Central memory CD8-positive, alpha-beta T cell (primary cell): ENCODE measurements around the gene KEAP1.

ENCODE experiments used
- ATAC-seq: fragments of 150-1000 bp; cut with Tn5 transposase; replicated peaks from 2 replicates; pipeline ENCODE4 v1.10.0; 2022; ENCODE audit warnings: mild to moderate bottlenecking, moderate FRiP score, moderate number of reproducible peaks; ENCODE audit not compliant: poor library complexity, severe bottlenecking; ENCODE audit errors: extremely low read depth
- DNase-seq, 2 donors: peaks; one replicate each; pipeline ENCODE4 v3.0.0; 2021; ENCODE audit warnings: low spot score in 2 of 2
- H3K27ac Mint-ChIP-seq: one replicate; pipeline ENCODE4 v1.8.0; 2022; ENCODE audit warnings: low read depth, mild to moderate bottlenecking, moderate library complexity, mixed read lengths
- H3K27me3 Mint-ChIP-seq: one replicate; pipeline ENCODE4 v1.8.0; 2022; ENCODE audit warnings: mixed read lengths
- H3K36me3 Mint-ChIP-seq: one replicate; pipeline ENCODE4 v1.8.0; 2022; ENCODE audit warnings: mild to moderate bottlenecking, moderate library complexity, mixed read lengths; ENCODE audit not compliant: insufficient read depth
- H3K4me1 Mint-ChIP-seq: one replicate; pipeline ENCODE4 v1.8.0; 2022; ENCODE audit warnings: mixed read lengths
- H3K4me3 Mint-ChIP-seq: one replicate; pipeline ENCODE4 v1.8.0; 2022; ENCODE audit warnings: mild to moderate bottlenecking, moderate library complexity, mixed read lengths
- H3K9me3 Mint-ChIP-seq: one replicate; pipeline ENCODE4 v1.8.0; 2022; ENCODE audit warnings: mixed read lengths

KEAP1 gene

GRCh38 chr19:10450853-10451609 lies 52.1 kb downstream of the KEAP1 start:
- H3K4me1 Mint-ChIP-seq, result peaks cover 6% of the 10 kb centered on the region
- DNase-seq (no peak), ATAC-seq (no peak)
- H3K4me3 Mint-ChIP-seq, result no peak overlapping the region
- H3K27ac Mint-ChIP-seq, result no peak overlapping the region
- H3K27me3 Mint-ChIP-seq, result no peaks in the 10 kb centered on the region
- no peaks in the 10 kb centered on the region for H3K9me3 Mint-ChIP-seq
- peaks cover 9% of the 10 kb centered on the region for H3K36me3 Mint-ChIP-seq

GRCh38 chr19:10450191-10450852 lies 52.8 kb downstream of the KEAP1 start:
- peaks cover 6% of the 10 kb centered on the region for H3K4me1 Mint-ChIP-seq
- ATAC-seq (no peak), DNase-seq (no peak)
- H3K27me3 Mint-ChIP-seq, result no peaks in the 10 kb centered on the region
- H3K36me3 Mint-ChIP-seq, result peaks cover 9% of the 10 kb centered on the region
- no peaks in the 10 kb centered on the region for H3K9me3 Mint-ChIP-seq
- no peak overlapping the region for H3K27ac Mint-ChIP-seq
- H3K4me3 Mint-ChIP-seq, result no peak overlapping the region

- H3K27me3 Mint-ChIP-seq, result no peaks in the 10 kb centered on the region
- H3K36me3 Mint-ChIP-seq, result peaks cover 13% of the 10 kb centered on the region
- no peak overlapping the region for H3K27ac Mint-ChIP-seq
- H3K4me1 Mint-ChIP-seq, result peaks cover 6% of the 10 kb centered on the region
- DNase-seq (no peak), ATAC-seq (no peak)
- H3K9me3 Mint-ChIP-seq, result no peaks in the 10 kb centered on the region
- H3K4me3 Mint-ChIP-seq, result no peak overlapping the region
Measured at GRCh38 chr19:10449037-10449436, 54.1 kb downstream of the KEAP1 start.

- no peak for DNase-seq
- Mint-ChIP-seq H3K27me3 (no peaks in the 10 kb centered on the region), H3K9me3 (no peaks in the 10 kb centered on the region), H3K27ac (no peak overlapping the region), H3K4me3 (no peak overlapping the region), H3K4me1 (no peaks in the 10 kb centered on the region), H3K36me3 (peaks cover 10% of the 10 kb centered on the region)
- no peak for ATAC-seq
Measured at GRCh38 chr19:10442698-10443097, 60.5 kb downstream of the KEAP1 start.

GRCh38 chr19:10439588-10439987 lies 63.6 kb downstream of the KEAP1 start:
- H3K36me3 Mint-ChIP-seq, result peaks cover 8% of the 10 kb centered on the region

More at GRCh38 chr19:10439588-10439987, 63.6 kb downstream of the KEAP1 start:
- ATAC-seq (no peak), DNase-seq (no peak)
- H3K27ac Mint-ChIP-seq, result no peak overlapping the region
- no peaks in the 10 kb centered on the region for H3K9me3 Mint-ChIP-seq
- H3K4me1 Mint-ChIP-seq, result no peaks in the 10 kb centered on the region
- no peak overlapping the region for H3K4me3 Mint-ChIP-seq
- no peaks in the 10 kb centered on the region for H3K27me3 Mint-ChIP-seq
